GM04504 (cell line): Measurements from ENCODE around the gene MYOCD.
A peak's percentile ranks its signal among the peaks of the same experiment; 100 is the strongest.

Experiments used
- DNase-seq: peaks from one replicate; pipeline ENCODE4 v3.0.0-alpha.2; 2012; ENCODE audit warnings: low read depth

The MYOCD gene

GRCh38 chr17:12756786-12757185 is 91.1 kb downstream of the MYOCD start:
- DNase-seq, result peak; percentile 9

- no peak for DNase-seq
Measured at GRCh38 chr17:12759090-12759489, 93.4 kb downstream of the MYOCD start.

- DNase-seq, result no peak
Measured at GRCh38 chr17:12765548-12765947, 99.9 kb downstream of the MYOCD start.

GRCh38 chr17:12768255-12768654 is 102.6 kb downstream of the MYOCD start:
- no peak for DNase-seq

- no peak for DNase-seq
Measured at GRCh38 chr17:12769981-12770380, 104.3 kb downstream of the MYOCD start.

- DNase-seq, result no peak
Measured at GRCh38 chr17:12773153-12773552, 107.5 kb downstream of the MYOCD start.

- no peak for DNase-seq
Measured at GRCh38 chr17:12789075-12789480, 123.4 kb downstream of the MYOCD start.

- DNase-seq, result peak; percentile 10
Measured at GRCh38 chr17:12789481-12790248, 124.0 kb downstream of the MYOCD start, which contains the start of gene ARHGAP44. ARHGAP44 (plus strand) TSS chr17:12789498; CDS start chr17:12789839, 341 bp downstream.

GRCh38 chr17:12790249-12791106 is 124.8 kb downstream of the MYOCD start:
- no peak for DNase-seq

- no peak for DNase-seq
Measured at GRCh38 chr17:12794919-12795532, 129.3 kb downstream of the MYOCD start.

- DNase-seq, result no peak
Measured at GRCh38 chr17:12800855-12801365, 135.2 kb downstream of the MYOCD start.

- DNase-seq, result no peak
Measured at GRCh38 chr17:12806630-12807029, 140.9 kb downstream of the MYOCD start.

GRCh38 chr17:12808723-12809122 is 143.0 kb downstream of the MYOCD start:
- no peak for DNase-seq

- no peak for DNase-seq
Measured at GRCh38 chr17:12812877-12813276, 147.2 kb downstream of the MYOCD start.

- DNase-seq, result no peak
Measured at GRCh38 chr17:12813664-12814063, 148.0 kb downstream of the MYOCD start.

- no peak for DNase-seq
Measured at GRCh38 chr17:12814718-12815117, 149.0 kb downstream of the MYOCD start.

GRCh38 chr17:12815642-12816141 is 150.0 kb downstream of the MYOCD start:
- no peak for DNase-seq
